ENCODE measurements around the gene DLG2.

DLG2 gene

DNA sequence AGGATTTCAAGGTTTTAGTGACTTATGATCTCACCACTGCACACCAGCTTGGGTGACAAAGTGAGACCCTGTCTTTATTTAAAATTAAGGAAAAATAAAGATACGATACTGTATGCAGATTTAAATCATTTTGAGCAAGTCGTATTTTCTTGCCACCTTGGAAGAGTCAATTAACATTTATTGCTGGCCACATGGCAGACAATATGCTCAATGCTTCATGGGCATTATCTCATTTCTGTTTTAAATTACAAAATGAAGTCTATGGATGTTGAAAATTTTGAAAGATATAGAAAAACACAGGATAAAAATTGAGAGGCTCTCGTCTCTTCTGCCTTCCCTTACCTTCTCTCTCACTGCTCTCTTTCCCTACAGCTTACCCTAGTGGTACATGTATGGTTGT lies 1992.0 kb downstream of the DLG2 start:
- H3K79me2 ChIP-seq (ENCODE audit: low read length), result no peaks in the 10 kb centered on the region
- no peak overlapping the region for H3K4me3 ChIP-seq (ENCODE audit: low read length)
- H3K9me2 ChIP-seq (replicated peaks; ENCODE audit: insufficient read depth, low read length), result no peaks in the 10 kb centered on the region
- no peaks in the 10 kb centered on the region for H3K27me3 ChIP-seq (replicated peaks; ENCODE audit: insufficient read depth, low read length)
- no peaks in the 10 kb centered on the region for H3K4me1 ChIP-seq (ENCODE audit: low read length)
- no peak overlapping the region for H3K9ac ChIP-seq (ENCODE audit: low read length)
- H3F3A ChIP-seq (ENCODE audit: insufficient read depth, low read length), result no peaks in the 10 kb centered on the region
- no peak overlapping the region for H3K27ac ChIP-seq (ENCODE audit: low read length)
- no peak for DNase-seq
- H4K20me1 ChIP-seq (ENCODE audit: insufficient read depth, low read length), result no peaks in the 10 kb centered on the region
- no peak for TF ChIP-seq EZH2 (optimal IDR thresholded peaks at IDR 0.05; ENCODE audit: low read depth, low read length)
- TF ChIP-seq EZH2phosphoT487 (IDR thresholded peaks at IDR 0.05; ENCODE audit: low read length), result no peak
- TF ChIP-seq, protein P1, sequence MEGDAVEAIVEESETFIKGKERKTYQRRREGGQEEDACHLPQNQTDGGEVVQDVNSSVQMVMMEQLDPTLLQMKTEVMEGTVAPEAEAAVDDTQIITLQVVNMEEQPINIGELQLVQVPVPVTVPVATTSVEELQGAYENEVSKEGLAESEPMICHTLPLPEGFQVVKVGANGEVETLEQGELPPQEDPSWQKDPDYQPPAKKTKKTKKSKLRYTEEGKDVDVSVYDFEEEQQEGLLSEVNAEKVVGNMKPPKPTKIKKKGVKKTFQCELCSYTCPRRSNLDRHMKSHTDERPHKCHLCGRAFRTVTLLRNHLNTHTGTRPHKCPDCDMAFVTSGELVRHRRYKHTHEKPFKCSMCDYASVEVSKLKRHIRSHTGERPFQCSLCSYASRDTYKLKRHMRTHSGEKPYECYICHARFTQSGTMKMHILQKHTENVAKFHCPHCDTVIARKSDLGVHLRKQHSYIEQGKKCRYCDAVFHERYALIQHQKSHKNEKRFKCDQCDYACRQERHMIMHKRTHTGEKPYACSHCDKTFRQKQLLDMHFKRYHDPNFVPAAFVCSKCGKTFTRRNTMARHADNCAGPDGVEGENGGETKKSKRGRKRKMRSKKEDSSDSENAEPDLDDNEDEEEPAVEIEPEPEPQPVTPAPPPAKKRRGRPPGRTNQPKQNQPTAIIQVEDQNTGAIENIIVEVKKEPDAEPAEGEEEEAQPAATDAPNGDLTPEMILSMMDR (IDR thresholded peaks at IDR 0.05; ENCODE audit: low read length), result no peak
- no peaks in the 10 kb centered on the region for H3K9me3 ChIP-seq (replicated peaks; ENCODE audit: insufficient read depth, low read length)
- H3K36me3 ChIP-seq (replicated peaks; ENCODE audit: insufficient read depth, low read length), result no peaks in the 10 kb centered on the region
- no peak overlapping the region for H2AFZ ChIP-seq (ENCODE audit: low read length)
- H3K4me2 ChIP-seq (ENCODE audit: low read depth, low read length), result no peak overlapping the region

DNA sequence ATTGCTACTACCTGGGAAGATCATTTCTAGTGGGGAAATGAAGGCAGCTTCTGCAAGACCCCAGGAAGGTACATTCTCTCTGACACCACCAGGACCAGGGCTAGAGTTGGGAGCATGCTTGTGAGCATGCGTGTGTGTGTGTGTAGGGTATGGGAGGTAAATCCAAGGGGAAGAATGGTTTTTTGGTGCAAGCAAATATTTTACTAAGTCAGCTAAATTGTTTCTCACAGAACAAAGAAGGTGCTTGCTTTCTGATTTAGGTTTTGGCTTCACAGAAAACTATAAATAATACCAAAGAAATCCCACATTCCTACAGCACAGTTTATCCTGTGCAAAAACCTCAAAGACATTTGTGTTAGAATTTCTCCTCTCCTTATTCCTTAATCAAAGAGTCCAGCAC lies 1996.9 kb downstream of the DLG2 start:
- Histone ChIP-seq H3K9me3 (replicated peaks; ENCODE audit: insufficient read depth, low read length) (no peaks in the 10 kb centered on the region), H3K36me3 (replicated peaks; ENCODE audit: insufficient read depth, low read length) (no peaks in the 10 kb centered on the region), H2AFZ (ENCODE audit: low read length) (no peak overlapping the region), H3K27ac (ENCODE audit: low read length) (no peak overlapping the region), H3K9me2 (replicated peaks; ENCODE audit: insufficient read depth, low read length) (no peaks in the 10 kb centered on the region), H4K20me1 (ENCODE audit: insufficient read depth, low read length) (no peaks in the 10 kb centered on the region), H3F3A (ENCODE audit: insufficient read depth, low read length) (no peaks in the 10 kb centered on the region), H3K9ac (ENCODE audit: low read length) (no peak overlapping the region), H3K4me1 (ENCODE audit: low read length) (no peaks in the 10 kb centered on the region), H3K4me2 (ENCODE audit: low read depth, low read length) (no peak overlapping the region), H3K79me2 (ENCODE audit: low read length) (no peaks in the 10 kb centered on the region), H3K4me3 (ENCODE audit: low read length) (no peak overlapping the region), H3K27me3 (replicated peaks; ENCODE audit: insufficient read depth, low read length) (no peaks in the 10 kb centered on the region)
- no peak for DNase-seq
- TF ChIP-seq EZH2phosphoT487 (IDR thresholded peaks at IDR 0.05; ENCODE audit: low read length), result no peak
- TF ChIP-seq EZH2 (optimal IDR thresholded peaks at IDR 0.05; ENCODE audit: low read depth, low read length), result no peak
- TF ChIP-seq, protein P1 (IDR thresholded peaks at IDR 0.05; ENCODE audit: low read length), result no peak

DNA sequence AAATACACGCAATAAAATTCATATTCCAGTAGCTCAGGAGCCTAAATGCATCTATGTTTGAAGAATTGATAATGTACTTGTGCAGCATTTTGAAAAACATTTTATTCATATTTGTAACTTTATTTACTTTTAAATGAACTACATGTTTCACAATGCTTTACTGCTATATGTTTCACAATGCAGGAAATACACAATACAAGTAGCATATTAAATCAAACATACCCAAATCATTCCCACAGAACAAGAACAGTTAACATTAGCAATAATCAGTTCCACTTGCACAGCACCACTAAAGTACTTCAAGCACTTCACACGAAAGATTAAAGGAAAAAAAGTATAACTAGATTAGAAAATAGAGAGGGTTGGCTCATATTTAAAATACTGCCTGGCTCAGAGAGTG lies 1997.4 kb downstream of the DLG2 start:
- TF ChIP-seq EZH2 (optimal IDR thresholded peaks at IDR 0.05; ENCODE audit: low read depth, low read length) (no peak), EZH2phosphoT487 (IDR thresholded peaks at IDR 0.05; ENCODE audit: low read length) (no peak)
- TF ChIP-seq, protein P1 (IDR thresholded peaks at IDR 0.05; ENCODE audit: low read length), result no peak
- Histone ChIP-seq H3K9me2 (replicated peaks; ENCODE audit: insufficient read depth, low read length) (no peaks in the 10 kb centered on the region), H4K20me1 (ENCODE audit: insufficient read depth, low read length) (no peaks in the 10 kb centered on the region), H3K4me2 (ENCODE audit: low read depth, low read length) (no peak overlapping the region), H3K27me3 (replicated peaks; ENCODE audit: insufficient read depth, low read length) (no peaks in the 10 kb centered on the region), H3K9ac (ENCODE audit: low read length) (no peak overlapping the region), H2AFZ (ENCODE audit: low read length) (no peak overlapping the region), H3K79me2 (ENCODE audit: low read length) (no peaks in the 10 kb centered on the region), H3K4me3 (ENCODE audit: low read length) (no peak overlapping the region), H3F3A (ENCODE audit: insufficient read depth, low read length) (no peaks in the 10 kb centered on the region), H3K9me3 (replicated peaks; ENCODE audit: insufficient read depth, low read length) (no peaks in the 10 kb centered on the region), H3K36me3 (replicated peaks; ENCODE audit: insufficient read depth, low read length) (no peaks in the 10 kb centered on the region), H3K4me1 (ENCODE audit: low read length) (no peaks in the 10 kb centered on the region), H3K27ac (ENCODE audit: low read length) (no peak overlapping the region)
- no peak for DNase-seq

All from MM.1S (cell line).